Measurements from ENCODE around the gene FHIT. TPM values are rescaled to one million over a fixed set of nuclear protein-coding genes. Genes with fewer than 3 reads are reported as not detected.

Gene FHIT
- total RNA-seq, 1 donor from 2014 or later = 5.7 TPM

DNA sequence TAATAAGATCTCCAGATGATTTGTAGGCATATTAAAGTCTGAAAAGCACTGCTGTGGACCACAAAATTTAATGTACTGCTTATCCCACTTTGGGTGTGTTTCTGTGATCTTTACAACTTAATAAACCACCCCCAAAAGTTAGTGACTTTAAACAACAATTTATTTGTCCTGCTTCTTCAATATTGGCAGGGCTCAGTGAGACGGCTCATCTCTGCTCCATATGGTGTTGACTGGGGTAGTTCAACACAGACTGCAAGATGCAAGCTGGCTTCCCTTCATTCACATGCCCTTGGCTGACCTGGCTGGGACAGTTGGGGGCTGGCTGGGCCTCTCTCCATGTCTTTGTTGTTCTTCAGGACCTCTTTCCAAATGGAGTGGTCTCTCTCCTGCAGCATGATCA, 337.8 kb downstream of the FHIT start:
- H3K4me1 ChIP-seq = peaks cover under 1% of the 10 kb centered on the region
- no peaks in the 10 kb centered on the region for H3F3A ChIP-seq (ENCODE audit: low read depth)
- H3K4me2 ChIP-seq = no peak overlapping the region
- H3K4me3 Mint-ChIP-seq = no peak overlapping the region
- no peaks in the 10 kb centered on the region for H3K36me3 Mint-ChIP-seq
- no peaks in the 10 kb centered on the region for H3K36me3 ChIP-seq
- TF ChIP-seq, protein P1, sequence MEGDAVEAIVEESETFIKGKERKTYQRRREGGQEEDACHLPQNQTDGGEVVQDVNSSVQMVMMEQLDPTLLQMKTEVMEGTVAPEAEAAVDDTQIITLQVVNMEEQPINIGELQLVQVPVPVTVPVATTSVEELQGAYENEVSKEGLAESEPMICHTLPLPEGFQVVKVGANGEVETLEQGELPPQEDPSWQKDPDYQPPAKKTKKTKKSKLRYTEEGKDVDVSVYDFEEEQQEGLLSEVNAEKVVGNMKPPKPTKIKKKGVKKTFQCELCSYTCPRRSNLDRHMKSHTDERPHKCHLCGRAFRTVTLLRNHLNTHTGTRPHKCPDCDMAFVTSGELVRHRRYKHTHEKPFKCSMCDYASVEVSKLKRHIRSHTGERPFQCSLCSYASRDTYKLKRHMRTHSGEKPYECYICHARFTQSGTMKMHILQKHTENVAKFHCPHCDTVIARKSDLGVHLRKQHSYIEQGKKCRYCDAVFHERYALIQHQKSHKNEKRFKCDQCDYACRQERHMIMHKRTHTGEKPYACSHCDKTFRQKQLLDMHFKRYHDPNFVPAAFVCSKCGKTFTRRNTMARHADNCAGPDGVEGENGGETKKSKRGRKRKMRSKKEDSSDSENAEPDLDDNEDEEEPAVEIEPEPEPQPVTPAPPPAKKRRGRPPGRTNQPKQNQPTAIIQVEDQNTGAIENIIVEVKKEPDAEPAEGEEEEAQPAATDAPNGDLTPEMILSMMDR (IDR thresholded peaks at IDR 0.05) = no peak
- TF ChIP-seq EZH2phosphoT487 (IDR thresholded peaks at IDR 0.05) (no peak), EZH2 (IDR thresholded peaks at IDR 0.05) (no peak)
- no peak overlapping the region for H2AFZ ChIP-seq (replicated peaks)
- H3K79me2 ChIP-seq (ENCODE audit: low read depth) = no peaks in the 10 kb centered on the region
- H3K27me3 Mint-ChIP-seq (ENCODE audit: insufficient read depth, low read depth) = no peaks in the 10 kb centered on the region
- no peak overlapping the region for H3K27ac ChIP-seq
- no peak overlapping the region for H3K4me3 ChIP-seq
- no peaks in the 10 kb centered on the region for H3K4me1 Mint-ChIP-seq
- no peaks in the 10 kb centered on the region for H3K27me3 ChIP-seq
- no peaks in the 10 kb centered on the region for H3K9me3 ChIP-seq (ENCODE audit: low read depth)
- DNase-seq (ENCODE audit: low spot score) = no peak
- no peak overlapping the region for H3K9ac ChIP-seq
- H3K27ac Mint-ChIP-seq = no peak overlapping the region
- H3K9me3 Mint-ChIP-seq = peaks cover 2% of the 10 kb centered on the region
- H4K20me1 ChIP-seq (ENCODE audit: low read depth) = no peaks in the 10 kb centered on the region

DNA sequence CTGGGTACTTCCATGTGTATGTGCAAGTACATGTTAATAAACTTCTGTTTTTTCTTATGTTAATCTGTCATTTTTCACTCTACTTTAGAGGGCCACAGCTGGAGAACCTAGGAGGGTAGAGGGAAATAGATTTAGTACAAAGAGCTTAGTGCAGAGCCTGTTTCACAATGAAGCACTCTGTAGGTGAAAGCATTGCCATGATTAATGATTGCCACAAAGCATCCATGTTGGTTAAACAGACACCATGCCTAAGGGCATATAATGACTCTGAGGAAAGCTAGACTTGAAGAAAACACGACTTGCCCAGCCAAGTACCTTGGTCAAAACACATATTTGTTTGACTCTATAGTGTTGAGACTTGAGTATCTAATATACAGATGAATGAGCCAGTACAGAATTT, 338.4 kb downstream of the FHIT start:
- H3F3A ChIP-seq (ENCODE audit: low read depth) = no peaks in the 10 kb centered on the region
- Mint-ChIP-seq H3K4me3 (no peak overlapping the region), H3K9me3 (peaks cover 2% of the 10 kb centered on the region), H3K27ac (no peak overlapping the region), H3K4me1 (no peaks in the 10 kb centered on the region), H3K36me3 (no peaks in the 10 kb centered on the region), H3K27me3 (ENCODE audit: insufficient read depth, low read depth) (no peaks in the 10 kb centered on the region)
- peaks cover 4% of the 10 kb centered on the region for H3K4me1 ChIP-seq
- no peaks in the 10 kb centered on the region for H3K27me3 ChIP-seq
- no peaks in the 10 kb centered on the region for H3K9me3 ChIP-seq (ENCODE audit: low read depth)
- H3K36me3 ChIP-seq = no peaks in the 10 kb centered on the region
- TF ChIP-seq, protein P1 (IDR thresholded peaks at IDR 0.05) = no peak
- TF ChIP-seq EZH2phosphoT487 (IDR thresholded peaks at IDR 0.05) = no peak
- TF ChIP-seq EZH2 (IDR thresholded peaks at IDR 0.05) = no peak
- H3K79me2 ChIP-seq (ENCODE audit: low read depth) = no peaks in the 10 kb centered on the region
- no peak overlapping the region for H3K4me2 ChIP-seq
- no peak overlapping the region for H3K4me3 ChIP-seq
- DNase-seq (ENCODE audit: low spot score) = no peak
- no peak overlapping the region for H3K9ac ChIP-seq
- no peak overlapping the region for H2AFZ ChIP-seq (replicated peaks)
- H3K27ac ChIP-seq = no peak overlapping the region
- H4K20me1 ChIP-seq (ENCODE audit: low read depth) = no peaks in the 10 kb centered on the region

DNA sequence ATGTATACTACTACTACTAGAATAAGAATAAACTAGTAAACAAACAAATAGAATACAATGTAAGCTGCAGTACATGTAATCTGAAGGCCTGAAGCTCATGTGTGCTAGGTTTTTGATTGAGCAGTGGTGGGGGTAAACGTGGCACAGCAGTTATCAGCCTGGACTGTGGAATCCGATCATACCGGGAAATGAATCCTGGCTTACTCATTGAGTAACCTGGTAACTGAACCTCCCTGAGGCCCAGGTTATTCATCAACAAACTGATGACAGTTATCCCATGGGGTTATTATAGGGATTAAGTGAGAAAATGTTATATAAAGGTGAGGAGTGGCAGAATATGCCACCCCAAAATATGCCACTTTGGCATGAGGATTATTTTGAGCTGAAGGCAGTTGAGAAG, 339.1 kb downstream of the FHIT start:
- no peak overlapping the region for H3K9ac ChIP-seq
- H3K4me2 ChIP-seq = no peak overlapping the region
- Mint-ChIP-seq H3K9me3 (peaks cover 2% of the 10 kb centered on the region), H3K36me3 (no peaks in the 10 kb centered on the region), H3K27me3 (ENCODE audit: insufficient read depth, low read depth) (no peaks in the 10 kb centered on the region), H3K4me1 (no peaks in the 10 kb centered on the region), H3K4me3 (no peak overlapping the region), H3K27ac (no peak overlapping the region)
- no peaks in the 10 kb centered on the region for H3F3A ChIP-seq (ENCODE audit: low read depth)
- H3K4me1 ChIP-seq = peaks cover 4% of the 10 kb centered on the region
- no peak overlapping the region for H3K4me3 ChIP-seq
- H2AFZ ChIP-seq (replicated peaks) = no peak overlapping the region
- TF ChIP-seq EZH2phosphoT487 (IDR thresholded peaks at IDR 0.05) (no peak), EZH2 (IDR thresholded peaks at IDR 0.05) (no peak)
- TF ChIP-seq, protein P1 (IDR thresholded peaks at IDR 0.05) = no peak
- H3K27me3 ChIP-seq = no peaks in the 10 kb centered on the region
- no peaks in the 10 kb centered on the region for H3K79me2 ChIP-seq (ENCODE audit: low read depth)
- DNase-seq (ENCODE audit: low spot score) = no peak
- no peaks in the 10 kb centered on the region for H3K9me3 ChIP-seq (ENCODE audit: low read depth)
- H4K20me1 ChIP-seq (ENCODE audit: low read depth) = no peaks in the 10 kb centered on the region
- H3K27ac ChIP-seq = no peak overlapping the region
- H3K36me3 ChIP-seq = no peaks in the 10 kb centered on the region

Measured in neural progenitor cell (in vitro differentiated cells).